Measurements from ENCODE around the gene SRP68.
"Not testable (repeated sequence)": the region's sequence is repeated elsewhere in the genome, so short reads cannot be mapped to it uniquely, and the experiment has no call there.

SRP68 gene

GRCh38 chr17:76049239-76049638, 23.1 kb downstream of the SRP68 start:
- Histone ChIP-seq H3K36me3 (ENCODE audit: insufficient read depth, low read length) (peaks cover 45% of the 10 kb centered on the region), H3K9me3 (ENCODE audit: control insufficient read depth, insufficient read depth, low read length) (no peaks in the 10 kb centered on the region), H3K9ac (ENCODE audit: low read depth, low read length) (no peak overlapping the region), H3K4me1 (ENCODE audit: insufficient read depth, low read length) (no peaks in the 10 kb centered on the region)

- no peaks in the 10 kb centered on the region for H3K4me1 ChIP-seq (ENCODE audit: insufficient read depth, low read length)
- no peaks in the 10 kb centered on the region for H3K9me3 ChIP-seq (ENCODE audit: control insufficient read depth, insufficient read depth, low read length)
- H3K9ac ChIP-seq (ENCODE audit: low read depth, low read length): no peak overlapping the region
- H3K36me3 ChIP-seq (ENCODE audit: insufficient read depth, low read length): peaks cover 46% of the 10 kb centered on the region
Observed at GRCh38 chr17:76048711-76049110, 23.6 kb downstream of the SRP68 start.

- H3K9me3 ChIP-seq (ENCODE audit: control insufficient read depth, insufficient read depth, low read length): no peaks in the 10 kb centered on the region
- peaks cover 49% of the 10 kb centered on the region for H3K36me3 ChIP-seq (ENCODE audit: insufficient read depth, low read length)
- no peaks in the 10 kb centered on the region for H3K4me1 ChIP-seq (ENCODE audit: insufficient read depth, low read length)
- no peak overlapping the region for H3K9ac ChIP-seq (ENCODE audit: low read depth, low read length)
Observed at GRCh38 chr17:76048025-76048605, 24.2 kb downstream of the SRP68 start.

- H3K4me1 ChIP-seq (ENCODE audit: insufficient read depth, low read length): peaks cover 2% of the 10 kb centered on the region
- H3K36me3 ChIP-seq (ENCODE audit: insufficient read depth, low read length): peaks cover 53% of the 10 kb centered on the region
- no peaks in the 10 kb centered on the region for H3K9me3 ChIP-seq (ENCODE audit: control insufficient read depth, insufficient read depth, low read length)
- no peak overlapping the region for H3K9ac ChIP-seq (ENCODE audit: low read depth, low read length)
Observed at GRCh38 chr17:76046064-76046463, 26.3 kb downstream of the SRP68 start.

GRCh38 chr17:76044475-76045007, 27.8 kb downstream of the SRP68 start:
- peaks cover 58% of the 10 kb centered on the region for H3K36me3 ChIP-seq (ENCODE audit: insufficient read depth, low read length)
- H3K9me3 ChIP-seq (ENCODE audit: control insufficient read depth, insufficient read depth, low read length); H3K9ac ChIP-seq (ENCODE audit: low read depth, low read length): not testable (repeated sequence)
- peaks cover 13% of the 10 kb centered on the region for H3K4me1 ChIP-seq (ENCODE audit: insufficient read depth, low read length)

- H3K9ac ChIP-seq (ENCODE audit: low read depth, low read length); H3K9me3 ChIP-seq (ENCODE audit: control insufficient read depth, insufficient read depth, low read length): not testable (repeated sequence)
- Histone ChIP-seq H3K36me3 (ENCODE audit: insufficient read depth, low read length) (peaks cover 59% of the 10 kb centered on the region), H3K4me1 (ENCODE audit: insufficient read depth, low read length) (peaks cover 13% of the 10 kb centered on the region)
Observed at GRCh38 chr17:76042868-76043267, 29.4 kb downstream of the SRP68 start.

GRCh38 chr17:76040376-76040775, 31.9 kb downstream of the SRP68 start:
- peaks cover 51% of the 10 kb centered on the region for H3K36me3 ChIP-seq (ENCODE audit: insufficient read depth, low read length)
- H3K4me1 ChIP-seq (ENCODE audit: insufficient read depth, low read length): peaks cover 13% of the 10 kb centered on the region
- no peak overlapping the region for H3K9ac ChIP-seq (ENCODE audit: low read depth, low read length)
- no peaks in the 10 kb centered on the region for H3K9me3 ChIP-seq (ENCODE audit: control insufficient read depth, insufficient read depth, low read length)

GRCh38 chr17:76039121-76039520, 33.2 kb downstream of the SRP68 start:
- Histone ChIP-seq H3K9me3 (ENCODE audit: control insufficient read depth, insufficient read depth, low read length) (no peaks in the 10 kb centered on the region), H3K4me1 (ENCODE audit: insufficient read depth, low read length) (peaks cover 13% of the 10 kb centered on the region), H3K36me3 (ENCODE audit: insufficient read depth, low read length) (peaks cover 42% of the 10 kb centered on the region), H3K9ac (ENCODE audit: low read depth, low read length) (no peak overlapping the region)

- peaks cover 13% of the 10 kb centered on the region for H3K4me1 ChIP-seq (ENCODE audit: insufficient read depth, low read length)
- no peaks in the 10 kb centered on the region for H3K9me3 ChIP-seq (ENCODE audit: control insufficient read depth, insufficient read depth, low read length)
- peaks cover 34% of the 10 kb centered on the region for H3K36me3 ChIP-seq (ENCODE audit: insufficient read depth, low read length)
- H3K9ac ChIP-seq (ENCODE audit: low read depth, low read length): no peak overlapping the region
Observed at GRCh38 chr17:76038050-76038449, 34.3 kb downstream of the SRP68 start.

GRCh38 chr17:76036497-76037261, 35.6 kb downstream of the SRP68 start:
- no peak overlapping the region for H3K9ac ChIP-seq (ENCODE audit: low read depth, low read length)
- H3K9me3 ChIP-seq (ENCODE audit: control insufficient read depth, insufficient read depth, low read length): no peaks in the 10 kb centered on the region
- H3K36me3 ChIP-seq (ENCODE audit: insufficient read depth, low read length): peaks cover 32% of the 10 kb centered on the region
- H3K4me1 ChIP-seq (ENCODE audit: insufficient read depth, low read length): peaks cover 13% of the 10 kb centered on the region

- Histone ChIP-seq H3K36me3 (ENCODE audit: insufficient read depth, low read length) (peaks cover 16% of the 10 kb centered on the region; the same call in 1 of the 2 replicates), H3K9ac (ENCODE audit: low read depth, low read length) (no peak overlapping the region)
Observed at GRCh38 chr17:76034428-76035350, 37.6 kb downstream of the SRP68 start.

GRCh38 chr17:76033139-76033538, 39.2 kb downstream of the SRP68 start:
- Histone ChIP-seq H3K9me3 (ENCODE audit: control insufficient read depth, insufficient read depth, low read length) (no peaks in the 10 kb centered on the region), H3K36me3 (ENCODE audit: insufficient read depth, low read length) (peaks cover 2% of the 10 kb centered on the region; the same call in 1 of the 2 replicates), H3K9ac (ENCODE audit: low read depth, low read length) (no peak overlapping the region), H3K4me1 (ENCODE audit: insufficient read depth, low read length) (peaks cover 13% of the 10 kb centered on the region)

More at GRCh38 chr17:76034428-76035350, 37.6 kb downstream of the SRP68 start:
- no peaks in the 10 kb centered on the region for H3K9me3 ChIP-seq (ENCODE audit: control insufficient read depth, insufficient read depth, low read length)
- peaks cover 3% of the 10 kb centered on the region; the same call in 1 of the 2 replicates for H3K4me1 ChIP-seq (ENCODE audit: insufficient read depth, low read length)

- H3K4me1 ChIP-seq (ENCODE audit: insufficient read depth, low read length): peaks cover 13% of the 10 kb centered on the region
- H3K36me3 ChIP-seq (ENCODE audit: insufficient read depth, low read length): no peaks in the 10 kb centered on the region
- no peak overlapping the region for H3K9ac ChIP-seq (ENCODE audit: low read depth, low read length)
- no peaks in the 10 kb centered on the region for H3K9me3 ChIP-seq (ENCODE audit: control insufficient read depth, insufficient read depth, low read length)
Observed at GRCh38 chr17:76032780-76033108, 39.6 kb downstream of the SRP68 start.

GRCh38 chr17:76032073-76032779, 40.1 kb downstream of the SRP68 start:
- no peaks in the 10 kb centered on the region for H3K9me3 ChIP-seq (ENCODE audit: control insufficient read depth, insufficient read depth, low read length)
- H3K9ac ChIP-seq (ENCODE audit: low read depth, low read length): no peak overlapping the region
- no peaks in the 10 kb centered on the region for H3K36me3 ChIP-seq (ENCODE audit: insufficient read depth, low read length)
- peaks cover 13% of the 10 kb centered on the region for H3K4me1 ChIP-seq (ENCODE audit: insufficient read depth, low read length)
